Posterior cingulate gyrus (tissue), 11 donors: ENCODE results near the gene FAM78A.
A peak's percentile ranks its signal among the peaks of the same experiment; 100 is the strongest.
"Not testable (repeated sequence)": the region's sequence is repeated elsewhere in the genome, so short reads cannot be mapped to it uniquely, and the experiment has no call there.

ENCODE experiments used
- DNase-seq, 10 donors: peaks; one replicate each; pipeline versions ENCODE4 v3.0.0 to v3.0.0-alpha.2; 2020 to 2021; ENCODE audit warnings: mixed read lengths in 3 of 10
- intact Hi-C: fragments of 100-400 bp; cut with DNase I; formaldehyde crosslinking; loops from one replicate; pipeline ENCODE4 v1.15.1; 2023

FAM78A gene

DNA sequence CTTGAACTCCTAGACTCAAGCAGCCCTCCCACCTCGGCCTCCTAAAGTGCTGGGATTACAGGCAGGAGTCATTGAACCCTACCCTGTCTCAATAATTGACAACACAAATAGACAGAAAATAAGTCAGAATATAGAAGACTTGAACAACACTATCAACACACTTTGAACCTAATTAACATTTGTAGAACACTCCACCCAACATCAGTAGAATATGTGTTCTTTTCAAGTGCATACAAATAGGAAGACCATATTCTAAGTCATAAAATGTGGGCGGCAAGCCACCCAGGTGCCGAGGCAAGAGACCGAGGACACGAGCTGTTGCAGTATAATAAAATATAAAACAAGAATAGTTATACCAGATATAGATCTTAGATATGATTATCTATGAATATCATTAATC, 32.0 kb downstream of the FAM78A start:
- DNase-seq, result peak in 1 of 10 donors; percentile 3
- intact Hi-C loops, result not testable (repeated sequence)

DNA sequence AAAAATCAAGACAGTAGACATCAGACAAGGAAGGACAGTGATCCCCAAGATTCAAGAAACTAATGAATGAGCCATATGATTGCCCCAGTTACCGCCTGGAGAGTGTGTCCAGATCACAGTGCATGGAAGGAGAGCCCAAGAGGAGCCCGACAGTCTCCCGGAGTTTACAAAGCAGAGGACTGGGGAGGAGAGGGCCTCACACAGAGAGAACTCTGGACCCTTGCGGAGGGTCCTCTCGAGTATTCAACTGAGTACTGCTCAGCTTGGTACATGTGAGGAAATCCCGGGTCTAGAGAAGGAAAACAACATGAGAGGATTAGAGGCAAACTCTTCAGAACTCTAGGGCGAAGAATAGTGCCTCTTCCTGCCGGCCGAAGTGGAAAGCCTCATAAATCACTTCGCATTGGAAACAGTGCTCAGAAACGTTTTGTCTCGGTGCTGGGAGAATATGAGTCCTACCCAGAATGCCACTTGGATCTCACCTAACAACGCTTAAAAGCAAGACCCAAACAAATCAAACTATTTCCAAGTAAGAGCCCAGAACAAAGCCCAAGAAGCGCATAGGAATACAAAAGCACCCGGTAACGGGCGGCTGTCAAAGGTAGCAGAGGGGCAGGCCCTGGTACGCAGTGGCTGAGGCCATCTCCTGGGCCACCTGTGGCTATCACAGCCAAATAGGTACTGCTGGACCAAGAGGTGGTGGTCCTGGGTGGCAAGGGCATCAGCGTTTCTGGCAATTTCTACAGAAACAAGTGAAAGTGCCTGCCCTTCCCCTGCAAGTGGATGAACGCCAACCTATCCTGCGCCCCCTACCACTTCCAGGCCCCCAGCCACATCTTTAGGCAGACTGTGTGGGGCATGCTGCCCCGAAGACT, 36.0 kb downstream of the FAM78A start:
- intact Hi-C loops, result no loop called here
- DNase-seq, result peak in 1 of 10 donors; percentile 51

DNA sequence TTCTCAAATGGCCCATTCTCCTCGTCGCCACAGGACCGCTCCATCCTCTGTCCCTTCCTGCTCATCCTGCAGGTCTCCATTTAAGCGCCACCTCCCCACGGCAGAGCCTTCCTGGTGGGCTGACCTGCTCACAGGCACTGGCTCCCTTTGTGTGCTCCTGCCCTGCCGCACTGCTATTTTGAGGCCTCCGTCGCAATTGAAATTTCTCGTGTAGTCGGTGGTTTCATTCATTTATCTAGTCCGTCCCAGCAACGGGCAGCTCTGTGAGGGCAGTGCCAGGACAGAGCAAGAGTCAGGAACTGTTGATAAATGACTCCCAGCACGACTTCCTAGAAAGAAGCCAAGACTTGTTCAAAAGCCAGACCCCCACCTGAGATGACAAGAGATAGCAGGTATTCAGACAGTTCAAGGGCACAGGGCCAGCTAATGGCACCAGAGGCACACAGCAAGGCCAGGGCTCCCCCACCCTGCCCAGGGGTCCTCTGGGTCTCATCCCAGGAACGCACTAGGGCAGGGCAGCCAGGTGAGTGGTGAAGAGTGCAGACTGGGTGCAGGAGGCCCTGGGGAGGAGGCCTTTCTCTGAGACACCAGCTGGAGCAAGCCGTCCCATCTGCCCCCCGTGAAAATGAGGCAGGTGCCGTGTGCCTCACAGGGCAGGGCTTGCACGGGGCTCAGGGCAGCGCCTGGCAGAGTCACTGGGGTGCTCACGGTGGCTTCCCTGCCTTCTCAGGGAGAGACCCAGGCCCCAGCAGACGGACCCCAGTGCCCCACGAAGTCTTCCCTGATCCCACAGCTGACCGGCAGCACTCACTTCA, 36.9 kb downstream of the FAM78A start:
- DNase-seq, result peak in 1 of 10 donors; percentile 54
- intact Hi-C loops, result no loop called here

DNA sequence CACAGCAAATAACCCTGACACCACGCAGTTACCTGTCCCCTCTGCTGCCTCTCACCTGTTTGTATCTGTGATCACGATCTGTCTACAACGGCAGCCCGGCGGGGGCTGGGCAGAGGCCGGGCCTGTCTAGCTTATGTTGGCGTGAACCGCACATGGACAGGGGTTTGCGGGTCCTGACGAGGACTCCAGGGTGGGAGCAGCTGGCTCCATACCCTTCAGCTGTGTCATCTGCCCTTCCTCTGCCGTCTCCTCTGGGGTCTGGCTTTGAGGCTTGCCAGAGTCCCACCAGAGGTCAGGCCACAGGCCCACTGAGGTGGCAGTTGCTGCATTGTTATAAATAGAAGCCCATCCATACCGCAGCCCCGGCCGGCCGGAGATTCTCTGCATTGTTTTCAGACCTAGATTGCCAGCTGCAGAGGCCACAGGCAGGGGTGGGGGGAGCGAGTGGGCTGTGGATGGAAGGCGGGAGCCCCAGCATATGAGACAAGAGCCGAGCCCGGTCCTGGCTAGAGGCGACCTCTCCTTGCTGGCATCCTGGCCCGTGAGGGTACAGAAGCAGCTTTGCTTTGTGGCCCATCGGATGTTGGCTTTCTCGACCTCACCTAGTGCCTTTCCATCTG, 37.8 kb downstream of the FAM78A start:
- peak in 1 of 10 donors; percentile 80 for DNase-seq
- intact Hi-C loops, result no loop called here

DNA sequence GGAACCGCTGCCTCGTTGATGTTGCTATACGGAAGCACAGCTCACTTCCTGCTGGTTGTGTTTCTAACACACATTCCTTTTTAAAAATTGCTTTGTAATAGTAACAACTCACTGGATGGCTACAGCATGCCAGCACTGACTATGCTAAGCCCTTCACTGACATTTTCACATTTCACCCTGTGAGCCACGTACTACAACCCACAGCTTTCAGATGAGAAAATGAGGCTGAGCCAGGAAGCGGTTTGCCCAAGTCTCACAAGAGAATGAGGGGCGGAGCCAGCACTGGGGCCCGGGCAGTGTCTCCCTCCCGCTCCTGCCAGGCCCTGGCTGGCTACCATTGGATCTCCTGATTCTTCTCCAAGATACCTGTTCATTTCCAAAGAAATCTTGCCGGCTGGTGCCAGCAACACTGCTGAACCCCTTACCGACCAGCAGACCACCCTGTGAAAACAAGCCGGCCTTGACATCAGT, 38.3 kb downstream of the FAM78A start:
- intact Hi-C loops, result no loop called here
- DNase-seq, result peak in 7 of 10 donors; percentile 23 to 90 (median 44)

DNA sequence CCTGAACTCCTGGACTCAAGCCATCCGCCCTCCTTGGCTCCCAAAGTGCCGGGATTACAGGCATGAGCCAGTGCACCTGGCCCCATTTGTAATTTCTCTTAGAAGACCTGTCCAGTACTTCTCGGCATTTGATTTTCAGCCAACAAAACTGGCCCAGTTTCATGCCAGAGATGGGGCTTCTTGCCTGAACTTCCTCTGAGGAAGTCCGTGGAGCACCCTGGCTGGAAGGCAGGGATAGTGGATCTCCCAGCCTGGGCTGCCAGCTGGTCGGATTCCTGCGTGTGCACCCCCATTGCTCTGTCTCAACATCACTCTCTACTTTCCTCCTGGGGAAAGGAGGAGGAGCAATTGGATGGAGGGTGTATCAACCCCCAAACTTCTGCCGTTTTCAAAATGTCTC, 39.0 kb downstream of the FAM78A start:
- DNase-seq, result peak in 1 of 10 donors; percentile 71
- intact Hi-C loops, result no loop called here

DNA sequence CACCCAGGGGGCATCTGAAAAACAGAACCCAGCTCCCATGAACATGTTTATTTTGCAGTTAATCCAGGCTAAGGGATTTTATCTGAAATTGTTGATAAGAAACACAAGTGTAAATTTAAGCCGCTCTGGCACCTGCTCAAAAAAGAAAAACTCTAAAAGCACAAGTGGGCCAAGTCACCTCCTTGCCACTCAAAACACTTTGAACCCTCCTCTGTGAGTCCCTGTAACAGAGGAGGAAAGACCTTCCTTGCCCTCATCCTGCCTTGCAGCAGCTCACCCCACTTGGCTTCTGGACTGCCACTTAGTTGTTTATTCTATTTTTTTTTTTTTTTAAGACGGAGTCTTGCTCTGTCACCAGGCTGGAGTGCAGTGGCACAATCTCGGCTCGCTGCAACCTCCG, 39.5 kb downstream of the FAM78A start:
- intact Hi-C loops, result no loop called here
- DNase-seq, result no peak

DNA sequence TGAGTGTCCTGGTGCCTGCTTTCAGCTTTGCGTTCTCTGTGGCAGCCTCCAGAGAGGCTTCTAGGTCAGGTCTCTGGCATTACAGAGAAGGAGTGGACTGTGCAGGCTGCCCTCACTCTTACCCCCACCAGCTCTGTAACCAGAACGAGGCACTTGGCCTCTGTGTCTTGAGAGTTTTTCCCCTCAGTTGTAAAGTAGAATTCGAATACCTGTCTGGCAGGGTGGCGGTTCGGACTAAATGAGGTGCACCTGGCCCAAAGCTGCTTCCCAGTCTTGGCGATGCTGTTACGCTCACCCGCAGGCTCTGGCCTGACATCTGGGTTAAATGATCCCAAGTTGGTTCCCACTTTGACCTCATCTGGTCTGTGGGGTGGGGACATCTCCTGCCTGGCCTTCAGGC, 40.1 kb downstream of the FAM78A start:
- intact Hi-C loops, result no loop called here
- DNase-seq, result peak in 1 of 10 donors; percentile 40

DNA sequence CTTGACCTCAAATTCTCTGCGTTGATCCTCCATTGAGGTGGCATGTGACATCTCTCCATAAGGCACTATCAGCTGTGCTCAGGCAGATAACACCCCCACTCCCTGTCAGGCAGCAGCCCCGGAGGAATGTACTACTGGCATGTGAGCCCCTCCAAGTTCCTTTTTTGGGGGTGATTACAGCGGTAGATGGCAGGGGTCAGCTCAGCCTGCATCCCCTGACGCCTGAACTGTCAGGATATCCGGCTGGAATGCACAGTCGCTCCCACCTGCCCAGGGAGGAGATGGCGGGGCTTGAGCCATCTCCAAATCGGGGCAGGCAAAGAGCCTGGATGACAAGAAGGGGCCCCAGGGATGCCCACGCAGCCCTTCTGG, 40.8 kb downstream of the FAM78A start:
- intact Hi-C loops, result no loop called here
- peak in 1 of 10 donors; percentile 33 for DNase-seq

DNA sequence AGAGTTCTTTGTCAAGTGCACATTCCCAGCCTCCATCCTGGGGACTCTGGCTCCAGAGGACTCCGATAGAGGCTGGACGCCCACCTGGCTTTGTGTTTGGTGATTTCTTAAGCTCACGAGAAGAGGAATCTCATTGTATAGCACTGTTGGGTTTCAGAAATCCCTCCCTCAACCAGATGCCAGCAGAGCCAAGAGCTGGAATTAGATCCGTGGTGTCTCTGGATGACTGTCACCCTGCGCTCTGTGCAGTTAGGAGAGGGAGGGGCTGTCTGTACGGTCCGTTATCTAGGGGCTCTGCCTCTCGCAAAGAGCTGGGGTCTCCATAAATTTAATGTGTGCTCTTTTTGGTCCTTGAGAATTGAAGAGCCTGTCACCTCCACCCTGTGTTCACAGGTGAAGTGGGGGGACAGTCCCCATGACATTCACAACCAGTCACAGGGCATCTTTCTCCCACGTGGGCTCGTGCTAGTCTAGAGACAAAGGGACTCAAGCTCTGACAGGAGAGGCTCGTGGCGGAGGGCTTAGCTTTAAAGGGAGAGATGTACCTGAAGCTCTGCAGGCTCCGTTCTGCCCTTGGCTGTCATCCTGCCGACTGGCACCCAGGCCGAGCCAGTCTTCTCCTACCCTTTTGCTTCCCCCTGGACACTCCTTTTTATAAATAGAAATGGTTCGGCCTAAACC, 41.4 kb downstream of the FAM78A start:
- DNase-seq, result peak in 1 of 10 donors; percentile 26
- intact Hi-C loops, result no loop called here

DNA sequence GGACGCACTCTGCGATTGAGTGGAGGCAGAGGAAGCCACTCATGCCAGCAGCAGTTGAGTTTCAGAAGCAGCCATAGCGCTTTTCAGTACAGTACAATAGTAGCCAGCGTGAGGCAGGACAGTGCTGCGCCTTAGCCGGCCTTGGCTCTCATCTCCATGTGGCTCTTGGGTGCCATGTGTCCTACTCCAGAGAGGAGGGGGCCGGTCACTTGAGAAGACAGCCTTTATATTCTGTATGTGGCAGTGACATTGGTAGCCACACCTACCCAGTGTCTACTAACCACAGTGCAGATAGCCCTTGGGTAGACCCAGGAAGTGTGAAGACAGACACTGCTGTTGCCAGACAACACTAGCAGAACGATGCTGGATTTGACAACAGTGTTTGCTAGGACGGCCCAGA, 42.3 kb downstream of the FAM78A start:
- intact Hi-C loops, result no loop called here

DNA sequence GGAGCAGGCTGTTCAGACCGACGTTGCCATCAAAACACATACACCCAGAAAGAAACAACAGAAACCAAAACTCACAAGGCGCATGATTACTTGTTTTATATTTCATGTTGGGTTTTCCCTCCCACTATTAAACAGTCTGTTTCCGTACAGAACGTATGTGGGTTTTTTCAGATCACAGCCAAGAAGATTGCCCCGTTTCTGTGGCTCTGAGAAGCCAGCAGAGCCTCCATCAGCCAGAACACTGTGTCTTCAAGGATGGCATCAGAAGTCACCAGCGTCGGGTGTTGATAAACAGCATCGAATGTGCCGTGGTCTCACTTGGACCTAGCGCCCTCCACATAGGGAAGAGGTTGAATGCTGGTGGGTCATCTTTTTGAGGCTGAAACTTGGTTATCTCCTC, 42.8 kb downstream of the FAM78A start:
- DNase-seq, result no peak
- intact Hi-C loops, result no loop called here

More for the DNA sequence above, 42.3 kb downstream of the FAM78A start:
- DNase-seq, result peak in 1 of 10 donors; percentile 33

DNA sequence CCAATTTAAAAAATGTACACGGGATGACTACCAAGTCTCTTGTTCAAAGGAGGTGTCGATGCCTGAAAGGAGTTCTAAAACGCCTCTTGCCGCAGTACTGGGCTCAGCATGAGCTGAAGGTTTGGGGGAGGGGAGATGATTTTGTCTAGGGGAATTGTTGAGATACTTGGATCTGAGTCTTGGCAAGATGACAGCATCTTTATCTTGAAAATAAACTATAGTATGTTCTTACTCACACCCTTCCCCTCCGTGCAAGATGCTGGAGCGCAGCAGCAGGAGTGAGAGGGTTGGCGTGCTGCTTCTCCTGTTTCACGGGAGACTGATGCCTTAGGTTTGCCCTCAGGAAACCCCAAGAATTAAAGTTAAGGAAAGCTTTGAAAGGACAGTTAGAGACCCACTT, 47.3 kb downstream of the FAM78A start:
- intact Hi-C loops, result no loop called here
- peak in 1 of 10 donors; percentile 41 for DNase-seq

DNA sequence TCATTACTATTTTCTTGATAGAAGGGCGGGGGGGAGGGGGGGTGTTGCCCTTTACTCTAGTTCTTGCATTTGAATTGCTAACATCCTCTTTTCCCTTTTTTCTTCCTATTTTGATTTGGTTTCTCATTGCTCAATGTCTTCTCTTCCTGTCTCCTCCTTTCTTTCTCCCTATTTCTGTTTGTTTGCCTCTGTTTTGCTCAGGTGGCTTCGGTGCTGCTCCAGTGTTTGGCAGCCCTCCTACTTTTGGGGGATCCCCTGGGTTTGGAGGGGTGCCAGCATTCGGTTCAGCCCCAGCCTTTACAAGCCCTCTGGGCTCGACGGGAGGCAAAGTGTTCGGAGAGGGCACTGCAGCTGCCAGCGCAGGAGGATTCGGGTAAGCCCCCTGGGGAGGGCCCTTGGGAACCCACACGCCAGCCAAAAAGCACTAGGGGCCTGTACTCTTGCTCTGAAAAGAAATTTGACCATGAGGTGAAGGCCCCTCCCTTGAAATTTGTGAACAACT, 48.3 kb downstream of the FAM78A start:
- intact Hi-C loops, result no loop called here
- DNase-seq, result peak in 1 of 10 donors; percentile 76

DNA sequence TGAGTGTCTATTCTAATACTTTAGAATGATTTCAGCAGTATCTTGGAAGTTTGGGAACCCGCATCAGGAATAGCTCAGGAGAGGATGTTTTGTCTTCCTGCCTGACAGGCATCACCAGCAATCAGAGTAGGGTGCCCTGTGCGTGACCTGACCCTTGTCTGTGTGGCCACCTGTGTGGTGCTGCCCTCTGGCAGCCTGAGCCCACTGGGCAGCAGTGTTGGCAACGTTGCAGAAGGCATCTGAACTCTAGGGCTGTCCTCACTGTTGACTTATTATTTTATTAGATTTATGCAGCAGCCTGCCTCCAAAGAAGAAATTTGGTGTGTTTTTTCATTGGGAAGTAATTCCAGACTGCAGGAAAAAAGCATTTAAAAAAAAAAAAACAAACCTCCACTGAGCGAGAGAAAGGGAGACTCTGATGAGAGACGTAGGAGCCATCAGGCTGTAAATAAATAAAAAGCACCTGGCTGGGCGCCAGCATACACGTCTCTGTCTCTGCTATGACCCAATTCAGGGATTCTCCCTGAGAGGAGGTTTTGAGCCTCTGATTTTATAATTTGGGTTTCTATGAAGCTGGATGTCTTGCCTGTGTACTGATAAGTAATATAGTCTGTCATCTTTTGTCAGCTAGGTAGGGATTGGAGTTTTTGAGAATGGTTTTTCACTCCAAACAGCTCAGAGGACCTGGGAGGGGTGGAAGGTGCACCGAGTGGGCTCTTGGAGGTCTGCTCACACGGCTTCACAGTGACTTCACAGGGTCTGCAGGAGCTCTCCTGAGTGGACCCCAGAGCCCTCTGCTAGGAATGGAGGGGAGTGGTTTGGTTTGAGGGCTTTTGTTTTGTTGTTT, 49.0 kb downstream of the FAM78A start:
- intact Hi-C loops, result no loop called here

DNA sequence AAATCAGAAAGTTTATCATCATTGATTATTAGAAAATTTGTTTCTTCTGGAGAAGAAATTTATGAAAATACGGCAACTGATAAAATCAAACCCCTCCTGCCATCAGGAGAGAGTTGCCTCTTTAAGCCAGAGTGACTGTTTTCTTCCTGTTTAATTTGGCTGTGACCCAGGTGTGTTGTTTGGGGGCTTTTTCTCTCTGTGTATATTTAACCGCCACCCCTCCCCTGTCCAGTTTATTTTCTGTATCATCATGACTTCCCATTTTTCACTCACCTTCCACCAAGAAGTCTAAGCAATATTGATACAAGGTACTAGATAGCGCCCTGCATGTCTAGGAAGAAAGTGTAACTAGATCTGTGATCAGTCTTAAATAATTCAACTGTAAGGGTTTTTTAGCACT, 50.1 kb downstream of the FAM78A start:
- no peak for DNase-seq
- intact Hi-C loops, result no loop called here

More for the DNA sequence above, 49.0 kb downstream of the FAM78A start:
- DNase-seq, result peak in 1 of 10 donors; percentile 62

DNA sequence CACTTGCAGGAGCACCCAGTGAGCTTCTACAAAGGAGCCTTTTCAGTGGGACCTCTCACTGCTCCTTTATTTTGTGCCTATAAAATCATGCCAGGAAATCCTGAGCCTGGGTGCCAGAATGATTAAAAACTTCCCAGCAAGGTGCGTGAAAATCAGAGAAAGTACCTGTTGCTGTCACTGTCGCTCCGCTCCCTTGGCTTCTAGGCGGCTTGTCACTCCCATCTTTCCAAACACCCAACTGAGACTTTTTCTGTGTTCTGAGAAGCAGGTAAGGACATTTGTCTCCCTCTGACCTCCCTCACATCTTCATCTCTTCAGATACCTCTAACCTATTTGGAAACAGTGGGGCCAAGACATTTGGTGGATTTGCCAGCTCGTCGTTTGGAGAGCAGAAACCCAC, 53.9 kb downstream of the FAM78A start:
- intact Hi-C loops, result no loop called here
- DNase-seq, result peak in 1 of 10 donors; percentile 6

DNA sequence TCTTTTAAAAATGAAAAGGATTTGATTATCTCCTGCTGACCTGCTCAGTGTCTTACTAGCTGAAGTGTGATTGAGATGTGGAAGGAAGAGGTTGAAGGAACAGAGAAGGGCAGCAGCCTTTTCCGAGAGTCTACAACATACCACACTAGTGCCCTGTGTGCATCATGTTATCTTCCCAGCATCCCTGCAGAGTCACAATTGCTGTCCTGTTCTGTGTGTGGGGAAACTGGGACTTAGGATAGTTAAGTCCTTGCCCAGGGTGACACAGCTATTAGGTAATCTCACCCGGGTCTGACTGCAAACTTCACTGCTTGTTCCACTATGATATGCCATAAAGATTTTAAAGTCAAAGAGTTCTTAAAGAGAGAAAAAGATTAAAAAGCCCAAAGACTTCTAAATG, 55.8 kb downstream of the FAM78A start:
- intact Hi-C loops, result no loop called here
- DNase-seq, result no peak

DNA sequence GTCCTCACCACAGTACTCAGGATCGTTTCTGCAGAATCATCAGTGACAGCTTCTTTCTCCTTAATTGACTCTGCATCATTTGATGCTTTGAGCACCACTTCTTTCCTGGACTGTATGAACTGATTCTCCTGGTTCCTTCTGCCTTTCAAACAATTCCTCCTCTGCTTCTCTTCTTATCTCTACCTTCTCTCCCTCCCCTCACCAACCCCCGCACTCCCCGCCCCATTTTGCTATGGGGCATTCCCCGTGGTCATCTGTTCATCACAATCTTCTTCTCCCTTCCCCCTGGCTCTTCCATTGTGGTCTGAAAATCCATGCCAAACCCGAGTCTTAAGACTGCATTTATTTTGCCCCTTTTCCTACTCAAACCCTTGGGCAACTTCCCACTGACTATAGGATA, 57.9 kb downstream of the FAM78A start:
- no peak for DNase-seq
- intact Hi-C loops, result no loop called here
